HG02884 (cell line): ENCODE measurements around the gene ANKRD23.
A peak's percentile ranks its signal among the peaks of the same experiment; 100 is the strongest.

Source experiments
- ATAC-seq: cut with Tn5 transposase; IDR thresholded peaks from one replicate; pipeline ENCODE4 v1.9.1; 2021; ENCODE audit warnings: mild to moderate bottlenecking, moderate library complexity; ENCODE audit not compliant: unreplicated experiment

The ANKRD23 gene

GRCh38 chr2:96877631-96878092, 33.8 kb upstream of the ANKRD23 start:
- ATAC-seq, result no peak

GRCh38 chr2:96877042-96877451, 33.2 kb upstream of the ANKRD23 start:
- no peak for ATAC-seq

- ATAC-seq, result no peak
Observed at GRCh38 chr2:96876269-96877041, 32.6 kb upstream of the ANKRD23 start.

- no peak for ATAC-seq
Observed at GRCh38 chr2:96875498-96876268, 31.9 kb upstream of the ANKRD23 start.

- ATAC-seq, result peak; percentile 42
Observed at GRCh38 chr2:96874198-96874831, 30.5 kb upstream of the ANKRD23 start.

GRCh38 chr2:96873651-96874096, 29.9 kb upstream of the ANKRD23 start:
- no peak for ATAC-seq

GRCh38 chr2:96872591-96873349, 28.9 kb upstream of the ANKRD23 start:
- ATAC-seq, result no peak

GRCh38 chr2:96870626-96871255, 26.9 kb upstream of the ANKRD23 start:
- no peak for ATAC-seq

GRCh38 chr2:96869822-96870625, 26.2 kb upstream of the ANKRD23 start, which contains the start of gene SEMA4C:
TSS of gene SEMA4C (minus strand) at chr2:96870080. CDS start at chr2:96867886, 2,194 bp downstream.
- ATAC-seq, result no peak

- no peak for ATAC-seq
Observed at GRCh38 chr2:96869281-96869821, 25.5 kb upstream of the ANKRD23 start.

GRCh38 chr2:96868555-96869280, 24.9 kb upstream of the ANKRD23 start:
- ATAC-seq, result no peak

GRCh38 chr2:96867756-96868554, 24.1 kb upstream of the ANKRD23 start:
- no peak for ATAC-seq

- no peak for ATAC-seq
Observed at GRCh38 chr2:96866986-96867755, 23.4 kb upstream of the ANKRD23 start.

- no peak for ATAC-seq
Observed at GRCh38 chr2:96866586-96866985, 22.8 kb upstream of the ANKRD23 start.

GRCh38 chr2:96866149-96866548, 22.3 kb upstream of the ANKRD23 start:
- no peak for ATAC-seq

- ATAC-seq, result no peak
Observed at GRCh38 chr2:96865654-96866053, 21.8 kb upstream of the ANKRD23 start.
